Right kidney (tissue), 9 donors: ENCODE results near the gene NPAS2.
A peak's percentile ranks its signal among the peaks of the same experiment; 100 is the strongest.

Experiments
- DNase-seq: peaks from one replicate; pipeline ENCODE4 v3.0.0-alpha.2; 2016
- long read RNA-seq, 8 donors: transcript quantifications; one replicate each; lab custom pipeline, GENCODE V29; 2026

The NPAS2 gene, protein sequence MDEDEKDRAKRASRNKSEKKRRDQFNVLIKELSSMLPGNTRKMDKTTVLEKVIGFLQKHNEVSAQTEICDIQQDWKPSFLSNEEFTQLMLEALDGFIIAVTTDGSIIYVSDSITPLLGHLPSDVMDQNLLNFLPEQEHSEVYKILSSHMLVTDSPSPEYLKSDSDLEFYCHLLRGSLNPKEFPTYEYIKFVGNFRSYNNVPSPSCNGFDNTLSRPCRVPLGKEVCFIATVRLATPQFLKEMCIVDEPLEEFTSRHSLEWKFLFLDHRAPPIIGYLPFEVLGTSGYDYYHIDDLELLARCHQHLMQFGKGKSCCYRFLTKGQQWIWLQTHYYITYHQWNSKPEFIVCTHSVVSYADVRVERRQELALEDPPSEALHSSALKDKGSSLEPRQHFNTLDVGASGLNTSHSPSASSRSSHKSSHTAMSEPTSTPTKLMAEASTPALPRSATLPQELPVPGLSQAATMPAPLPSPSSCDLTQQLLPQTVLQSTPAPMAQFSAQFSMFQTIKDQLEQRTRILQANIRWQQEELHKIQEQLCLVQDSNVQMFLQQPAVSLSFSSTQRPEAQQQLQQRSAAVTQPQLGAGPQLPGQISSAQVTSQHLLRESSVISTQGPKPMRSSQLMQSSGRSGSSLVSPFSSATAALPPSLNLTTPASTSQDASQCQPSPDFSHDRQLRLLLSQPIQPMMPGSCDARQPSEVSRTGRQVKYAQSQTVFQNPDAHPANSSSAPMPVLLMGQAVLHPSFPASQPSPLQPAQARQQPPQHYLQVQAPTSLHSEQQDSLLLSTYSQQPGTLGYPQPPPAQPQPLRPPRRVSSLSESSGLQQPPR
- long read RNA-seq, donor 1: 0 reads
- long read RNA-seq, donor 2: 0 reads
- long read RNA-seq, donor 3: 0 reads
- long read RNA-seq, donor 4, partial matches to known transcripts: 0 of 1 reads
- long read RNA-seq, donor 4, other reads (novel, unspliced or antisense): 0 of 1 reads
- long read RNA-seq, donor 5, partial matches to known transcripts: 0 of 1 reads
- long read RNA-seq, donor 5, other reads (novel, unspliced or antisense): 0 of 1 reads
- long read RNA-seq, donor 6: 0 reads
- long read RNA-seq, donor 7, partial matches to known transcripts: 0 of 1 reads
- long read RNA-seq, donor 7, other reads (novel, unspliced or antisense): 0 of 1 reads
- long read RNA-seq, donor 8: 0 reads

DNA sequence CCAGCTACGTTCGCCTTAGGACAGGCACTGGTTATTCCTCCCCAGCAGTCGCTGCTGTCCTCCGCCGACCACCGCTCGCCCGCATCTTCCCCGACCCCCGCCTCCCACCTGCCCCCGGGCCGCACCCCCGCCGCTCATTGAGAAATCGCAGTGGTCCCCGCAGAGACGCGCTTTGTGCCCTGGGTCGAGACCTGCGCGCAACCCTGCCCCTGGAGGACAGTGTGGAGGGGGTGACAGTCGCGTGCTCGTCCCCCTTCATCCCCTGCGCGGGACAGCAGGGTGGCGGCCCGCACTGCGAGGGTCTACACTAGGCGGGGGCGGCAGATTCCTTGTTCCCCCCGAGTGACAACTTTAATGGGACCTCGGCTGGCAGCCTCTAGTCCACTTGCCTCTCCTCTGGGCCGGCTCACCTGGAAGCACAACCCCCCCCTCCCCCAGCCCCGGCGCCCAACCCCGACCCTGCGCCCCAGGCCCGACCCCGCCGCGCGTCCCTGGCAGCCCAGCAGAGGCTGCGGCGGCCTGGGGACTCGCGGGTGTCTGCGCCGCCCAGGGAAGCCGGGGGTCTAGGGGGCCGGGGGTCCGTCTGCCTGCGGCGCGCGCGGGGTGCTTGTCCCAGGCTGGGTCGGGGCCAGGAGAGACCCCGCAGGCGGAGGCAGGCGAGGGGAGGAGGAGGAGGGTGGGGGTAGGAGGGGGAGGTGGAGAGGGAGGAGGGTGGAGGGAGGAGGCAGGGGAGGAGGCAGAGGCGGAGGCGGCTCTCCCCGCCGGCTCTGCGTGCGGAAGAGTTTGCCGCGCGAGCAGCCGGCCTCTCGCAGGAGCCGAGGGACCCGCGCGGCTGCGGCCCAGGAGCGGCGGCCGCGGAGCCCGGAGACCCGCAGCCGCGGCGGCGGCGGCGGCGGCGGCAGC, at the start of gene NPAS2:
Gene NPAS2 (plus strand): TSS at position 770 of the 903 bp plus-strand sequence. CDS start 84,616 bp downstream, outside the sequence.
- peak; percentile 43 for DNase-seq

DNA sequence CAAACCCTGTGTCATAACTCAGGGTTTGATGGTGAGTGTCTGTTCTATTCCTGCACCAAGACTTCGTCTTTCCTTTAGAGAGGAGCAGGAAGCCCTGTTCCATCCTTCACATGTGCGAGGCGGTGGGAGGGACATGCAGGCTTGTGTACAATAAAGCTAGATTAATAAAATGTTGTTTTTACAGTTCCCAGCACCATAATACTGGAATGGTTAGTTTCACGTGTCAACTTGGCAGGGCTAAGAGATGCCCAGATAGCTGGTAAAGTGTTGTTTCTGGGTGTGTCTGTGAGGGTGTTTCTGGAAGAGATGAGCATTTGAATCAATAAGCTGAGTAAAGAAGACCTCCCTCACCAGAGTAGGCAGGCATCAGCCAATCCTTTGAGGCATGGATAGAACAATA, 48.8 kb upstream of the NPAS2 start:
- DNase-seq: no peak

DNA sequence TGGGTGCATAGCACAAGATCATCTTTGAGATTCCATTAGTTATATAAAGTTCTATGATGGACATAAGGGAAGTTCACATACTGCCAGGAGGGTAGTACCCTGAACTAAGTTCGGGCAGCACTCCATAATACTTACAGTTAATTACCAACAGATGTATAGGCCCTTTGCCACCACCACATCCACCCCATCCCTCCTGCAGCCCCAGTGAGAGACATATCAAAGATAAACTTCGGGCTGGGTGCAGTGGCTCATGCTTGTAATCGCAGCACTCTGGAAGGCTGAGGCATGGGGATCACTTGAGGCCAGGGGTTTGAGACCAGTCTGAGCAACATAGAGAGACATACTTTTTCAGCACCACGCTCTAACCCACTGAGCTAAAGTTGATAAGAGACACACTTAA, 46.4 kb upstream of the NPAS2 start:
- no peak for DNase-seq

DNA sequence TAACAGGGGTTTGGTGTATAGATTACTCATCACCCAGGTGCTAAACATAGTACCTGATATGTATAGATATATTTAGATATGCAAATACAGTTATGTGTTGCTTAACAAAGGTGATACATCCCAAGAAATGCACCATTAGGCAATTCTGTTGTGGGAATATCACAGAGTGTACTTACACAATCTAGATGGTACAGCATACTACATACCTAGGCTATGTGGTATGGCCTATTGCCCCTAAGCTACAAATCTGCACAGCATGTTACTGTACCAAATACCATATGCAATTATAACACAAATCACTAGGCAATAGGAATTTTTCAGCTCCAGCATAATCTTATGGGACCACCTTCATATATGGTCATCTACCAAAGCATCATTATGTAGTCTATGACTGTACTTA, 43.5 kb upstream of the NPAS2 start:
- no peak for DNase-seq

DNA sequence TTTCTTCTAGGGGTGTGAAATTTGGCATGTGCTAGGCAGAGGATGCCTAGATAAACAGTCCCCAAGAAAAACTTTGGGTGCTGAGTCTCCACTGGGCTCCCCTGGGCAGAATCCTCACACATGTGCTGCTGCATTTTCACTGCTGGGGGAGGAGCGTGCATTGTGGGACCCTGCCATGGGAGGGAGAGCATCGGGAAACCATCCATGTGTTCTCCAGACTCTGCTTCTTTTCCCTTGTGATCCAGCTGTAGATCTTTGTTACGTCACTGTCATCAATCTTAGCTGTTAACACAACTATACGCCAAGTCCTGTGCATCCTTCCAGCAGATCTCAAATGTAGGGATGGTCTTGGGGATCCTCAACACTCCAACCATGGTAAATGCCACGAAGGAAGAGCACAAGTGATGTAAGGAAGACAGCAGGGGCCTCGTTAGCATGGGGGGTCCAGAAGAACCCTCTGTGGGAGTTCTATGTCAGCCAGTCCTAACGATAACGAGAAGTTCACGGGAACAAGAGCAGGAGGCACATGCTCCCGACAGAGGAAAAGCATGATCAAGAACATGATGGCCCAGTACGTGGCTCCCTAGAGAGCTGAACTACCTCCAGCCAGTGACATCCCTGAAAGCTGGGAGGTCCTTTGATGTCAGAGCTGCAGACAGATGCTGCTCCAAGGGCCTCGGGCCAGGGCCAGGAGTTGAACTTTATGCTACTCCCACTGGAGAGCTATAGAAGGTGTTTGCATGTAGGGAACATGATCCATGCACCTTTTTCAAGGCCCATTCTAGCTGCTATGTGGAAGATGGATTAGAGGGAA, 41.1 kb upstream of the NPAS2 start:
- no peak for DNase-seq

DNA sequence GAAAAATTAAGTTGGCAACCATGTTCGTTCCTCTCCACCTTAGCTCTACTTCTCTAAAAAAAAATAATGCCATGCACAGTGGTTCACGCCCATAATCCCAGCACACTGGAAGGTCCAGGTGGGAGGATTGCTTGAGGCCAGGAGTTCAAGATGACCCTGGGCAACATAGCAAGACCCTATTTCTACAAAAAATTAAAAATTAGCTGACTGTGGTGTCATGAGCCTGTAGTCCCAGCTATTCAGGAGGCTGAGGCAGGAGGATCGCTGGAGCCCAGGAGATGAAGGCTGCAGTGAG, 40.1 kb upstream of the NPAS2 start:
- DNase-seq: no peak

DNA sequence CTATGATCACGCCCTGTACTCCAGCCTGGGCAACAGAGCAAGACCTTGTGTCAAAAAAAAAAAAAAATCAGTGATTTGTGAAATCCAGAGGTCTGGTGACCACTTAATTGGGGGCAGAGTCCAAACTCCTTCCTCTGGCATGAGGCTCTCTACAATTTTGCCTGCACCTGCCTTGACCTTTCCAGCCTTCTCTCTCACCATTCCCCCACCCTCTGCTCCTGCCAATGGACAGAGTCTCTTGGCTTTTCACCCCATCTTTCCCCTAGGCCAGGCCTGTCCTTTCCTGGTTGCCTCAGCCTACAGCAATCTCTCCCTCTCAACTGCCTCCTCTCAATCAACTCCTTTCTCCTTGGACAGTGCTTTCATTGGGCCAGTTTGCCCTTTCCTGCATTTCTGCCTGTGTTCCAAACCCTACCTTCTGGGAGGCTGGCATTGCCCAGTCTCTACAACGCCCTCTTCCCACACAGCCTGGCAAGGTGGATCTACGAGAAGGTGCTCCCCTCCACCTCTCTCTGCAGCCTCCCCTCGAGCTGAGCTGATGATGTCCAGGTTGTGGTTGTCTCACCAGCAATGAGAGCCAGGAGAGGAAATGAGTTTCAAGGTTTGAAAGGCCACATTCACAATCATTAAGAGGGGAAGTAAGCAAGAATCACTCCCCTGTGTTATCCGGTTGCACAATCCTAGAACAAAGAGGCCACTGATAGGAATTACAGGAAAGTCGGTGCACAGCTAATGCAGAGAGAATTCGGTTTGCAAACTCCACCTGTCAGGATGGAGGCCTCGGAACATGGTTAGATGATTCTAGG, 39.5 kb upstream of the NPAS2 start:
- no peak for DNase-seq

DNA sequence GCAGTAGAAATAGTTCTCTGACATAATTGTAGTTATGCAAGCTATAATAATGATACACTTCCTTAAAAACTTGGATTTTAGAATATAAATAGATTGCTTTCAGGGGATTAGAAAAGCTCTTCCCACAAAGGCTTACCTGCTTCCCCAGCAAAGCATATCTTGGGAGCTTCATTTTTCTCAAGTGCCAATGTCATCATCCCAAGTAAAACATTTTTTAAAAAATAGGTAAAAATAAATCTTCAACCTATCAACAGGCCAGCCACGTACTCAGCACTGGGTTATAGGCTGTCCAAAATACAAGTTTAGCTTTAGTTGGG, 39.0 kb upstream of the NPAS2 start:
- no peak for DNase-seq

DNA sequence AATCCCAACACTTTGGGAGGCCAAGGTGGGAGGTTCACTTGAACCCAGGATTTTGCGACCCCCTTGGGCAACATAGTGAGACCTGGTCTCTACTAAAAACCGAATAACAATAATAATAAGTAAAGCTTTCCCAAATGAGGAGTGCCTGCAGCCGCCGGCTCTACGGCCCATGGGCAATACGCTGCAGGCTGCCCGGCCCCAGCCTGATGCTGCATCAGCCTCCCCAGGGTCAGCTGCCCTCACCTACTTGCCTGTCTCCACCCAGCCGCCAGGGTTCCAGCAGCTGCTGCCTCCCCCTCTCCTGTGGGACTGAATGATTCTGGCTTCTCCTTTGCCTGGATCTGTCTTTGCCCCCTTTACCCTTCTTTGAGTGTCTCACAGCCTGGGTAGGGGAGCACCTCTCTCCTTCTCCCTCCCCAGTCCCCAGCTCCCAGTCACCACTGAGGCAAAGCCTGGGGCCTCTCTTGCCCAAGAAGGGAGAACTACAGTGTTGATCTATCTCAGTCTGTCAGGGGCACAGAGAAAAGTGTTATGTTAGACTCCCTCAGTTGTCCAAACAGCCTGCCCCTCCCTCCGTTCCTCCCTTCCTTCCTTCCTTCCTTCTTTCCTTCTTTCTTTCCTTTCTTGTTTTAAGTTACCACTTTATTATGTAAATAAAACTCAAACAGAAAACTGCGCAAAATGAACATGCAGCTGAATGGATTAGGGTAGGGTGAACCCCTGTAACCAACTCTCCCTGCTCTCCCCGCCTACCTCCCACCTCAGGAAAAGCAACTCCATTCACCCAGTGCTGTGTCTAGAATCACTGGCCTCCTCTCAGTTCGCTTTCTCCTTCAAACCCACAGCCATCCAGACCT, 38.2 kb upstream of the NPAS2 start:
- no peak for DNase-seq

DNA sequence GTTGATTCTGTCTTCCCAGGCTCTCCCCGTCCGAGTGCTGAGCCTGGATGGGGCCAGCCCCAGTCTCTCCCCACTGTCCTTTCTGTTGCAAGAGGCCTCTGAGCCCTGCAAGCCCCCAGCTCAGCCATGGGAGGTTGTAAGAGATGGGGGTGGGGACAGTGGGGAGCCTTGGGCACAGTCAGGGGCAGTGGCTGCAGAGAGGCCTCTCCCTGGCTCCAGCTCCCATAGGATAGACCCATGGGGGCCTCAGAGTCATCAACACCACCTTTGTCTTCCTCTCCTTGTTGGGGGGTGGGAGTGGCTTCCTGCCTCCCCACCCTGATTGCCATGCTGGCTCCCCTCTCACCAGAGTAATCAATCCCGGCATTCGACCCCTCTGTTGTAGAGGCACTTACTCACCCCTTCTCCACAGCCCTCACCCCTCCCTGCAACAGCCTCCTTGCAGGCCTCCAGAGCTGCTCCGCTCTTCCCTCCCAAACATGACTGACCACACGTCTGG, 37.5 kb upstream of the NPAS2 start:
- DNase-seq: no peak

DNA sequence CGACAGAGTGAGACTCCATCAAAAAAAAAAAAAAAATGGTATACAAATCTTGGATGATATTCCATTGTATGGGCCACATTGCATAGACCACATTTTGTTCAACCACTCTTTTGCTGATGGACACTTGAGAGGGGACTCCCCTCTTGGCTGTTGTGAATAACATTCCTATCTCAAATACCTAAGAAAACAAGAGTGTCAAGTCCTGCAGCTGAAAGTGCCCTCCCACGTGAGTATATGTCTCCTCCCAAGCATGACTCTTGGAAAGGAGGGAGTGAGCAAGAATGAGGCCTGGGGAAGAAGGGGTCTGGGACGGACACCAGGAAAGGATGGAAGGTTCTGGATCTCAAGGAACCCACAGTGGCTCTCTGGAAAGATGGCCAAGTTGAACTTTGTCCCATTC, 36.0 kb upstream of the NPAS2 start:
- no peak for DNase-seq

DNA sequence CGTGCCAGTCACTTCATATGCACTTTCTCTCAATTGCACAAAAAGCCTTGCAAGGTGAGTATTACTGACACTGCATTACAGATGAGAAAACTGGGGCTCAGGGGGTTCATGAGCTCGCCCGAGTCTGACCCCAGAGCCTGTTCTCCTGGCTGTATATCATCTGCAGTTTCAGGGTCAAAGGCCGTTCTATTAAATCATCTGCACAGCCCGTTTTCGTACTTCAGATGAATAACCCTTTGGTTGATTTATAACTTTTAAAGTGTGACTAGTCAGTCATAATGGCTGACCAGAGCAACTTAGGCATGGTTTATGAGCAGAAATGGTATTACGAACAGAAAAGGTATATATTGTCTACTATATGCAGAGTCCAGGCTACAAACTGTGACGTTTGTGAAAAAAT, 35.3 kb upstream of the NPAS2 start:
- DNase-seq: no peak

DNA sequence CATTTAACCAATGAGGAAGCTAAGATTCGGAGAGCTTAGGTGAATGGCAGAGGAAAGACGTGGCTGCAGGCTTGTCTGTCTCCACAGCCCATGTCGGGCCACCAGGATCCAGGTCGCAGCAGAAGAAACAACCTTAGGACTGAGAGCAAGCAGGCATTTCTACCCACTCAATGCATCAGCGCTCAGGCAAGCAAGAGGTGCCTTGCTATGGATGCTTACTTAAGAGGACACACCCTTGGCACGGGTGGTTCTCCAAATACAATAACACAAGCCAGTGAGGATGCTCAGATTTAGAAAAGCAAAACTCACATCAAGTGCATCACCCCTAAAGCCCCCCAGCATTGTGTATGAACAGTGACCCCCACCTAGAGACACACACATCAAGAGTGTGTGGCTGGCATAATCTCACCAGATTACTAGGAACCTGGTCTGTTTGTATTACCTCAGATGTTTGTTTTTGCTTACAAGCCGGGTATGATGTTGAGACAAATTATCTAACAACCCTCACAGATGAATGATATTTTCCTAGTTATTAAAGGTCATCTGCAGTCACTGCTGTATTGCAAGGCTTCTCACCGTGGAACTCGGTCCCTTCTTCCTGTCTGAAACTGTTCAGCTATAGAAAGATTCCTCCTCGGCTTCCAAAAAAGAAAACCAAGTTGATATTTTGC, 34.2 kb upstream of the NPAS2 start:
- DNase-seq: no peak

DNA sequence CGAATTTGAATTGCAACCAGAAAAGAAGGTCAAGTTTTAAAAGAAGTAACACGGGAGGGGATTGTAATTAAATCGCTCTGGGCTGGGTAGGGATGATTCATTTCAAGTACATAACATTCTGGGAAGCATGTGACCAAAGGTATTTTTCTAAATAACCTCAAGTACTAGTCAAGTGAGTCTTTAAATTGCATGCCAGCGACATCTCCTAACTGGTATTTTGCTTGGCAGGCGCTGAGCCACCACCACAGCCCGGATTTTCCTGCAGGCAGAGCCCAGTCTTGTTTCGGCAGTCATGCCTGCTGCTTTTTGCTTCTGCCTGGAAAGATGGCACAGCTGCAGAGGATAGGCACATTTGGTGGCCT, 33.7 kb upstream of the NPAS2 start:
- DNase-seq: no peak

DNA sequence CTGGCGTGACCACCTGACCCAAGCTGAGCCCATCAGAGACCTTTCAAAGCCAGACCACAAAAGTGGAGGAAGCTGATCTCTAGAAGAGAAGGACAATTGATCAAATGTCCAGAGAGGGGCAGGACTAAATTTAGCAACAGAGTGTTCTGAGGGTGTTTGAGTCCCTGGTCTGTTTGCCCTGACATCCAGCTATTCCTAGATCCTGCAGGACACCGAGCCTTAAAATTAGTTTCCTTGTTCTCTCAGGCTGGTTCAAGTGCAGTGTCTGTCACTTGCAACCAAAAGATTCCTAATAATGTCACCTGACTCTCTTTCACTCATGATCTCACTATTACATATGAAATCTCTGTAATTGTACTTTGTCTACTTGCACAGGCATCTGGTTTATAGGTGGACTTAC, 33.0 kb upstream of the NPAS2 start:
- no peak for DNase-seq

DNA sequence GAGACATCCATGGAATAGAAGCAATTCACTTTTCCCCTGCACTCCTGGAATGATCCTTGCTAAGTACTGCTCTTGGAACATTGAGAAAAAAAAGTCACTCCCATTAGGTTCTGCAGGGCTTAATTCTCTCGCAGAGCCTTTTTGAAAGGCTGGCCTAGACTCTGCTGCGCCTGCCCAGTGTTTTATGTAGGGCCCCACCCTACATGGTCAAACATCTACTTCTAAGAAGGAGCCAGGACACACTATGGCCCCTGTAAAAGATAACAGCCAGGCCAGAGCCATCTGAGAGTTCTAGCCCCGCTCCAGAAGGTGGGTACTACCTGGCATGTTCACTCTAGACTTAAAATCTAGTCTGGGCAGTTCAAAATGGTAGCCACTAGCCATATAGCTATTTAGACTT, 30.6 kb upstream of the NPAS2 start:
- no peak for DNase-seq

DNA sequence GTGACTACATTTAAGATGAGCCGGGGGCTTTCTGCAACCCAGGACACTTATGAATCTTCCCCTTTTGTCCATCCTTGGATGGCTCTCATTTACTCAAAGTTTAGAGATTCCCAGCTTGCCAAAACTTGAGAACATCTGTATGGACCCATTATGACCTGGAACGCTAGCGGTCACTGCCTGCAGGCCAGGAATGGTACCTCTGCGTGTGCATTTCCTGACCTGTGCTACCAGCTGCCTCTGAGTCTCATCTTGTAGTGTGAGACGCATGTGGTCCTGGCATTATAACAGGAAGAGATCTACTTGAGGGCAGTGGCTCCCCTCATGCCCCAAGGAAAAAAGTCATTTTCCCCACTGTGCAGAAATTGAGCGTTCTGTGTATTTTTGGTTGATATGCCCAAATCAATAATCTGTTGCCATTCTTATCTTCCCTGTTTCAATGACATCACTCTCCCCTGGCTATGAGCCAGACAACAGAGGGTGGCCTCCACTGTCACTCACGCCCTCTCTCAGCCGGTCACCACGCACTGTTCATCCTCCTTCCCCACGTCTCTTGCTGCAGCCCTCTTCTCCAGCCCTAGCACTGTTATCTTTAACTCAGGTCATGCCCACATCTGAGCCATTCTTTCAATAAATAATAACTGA, 28.5 kb upstream of the NPAS2 start:
- DNase-seq: no peak

DNA sequence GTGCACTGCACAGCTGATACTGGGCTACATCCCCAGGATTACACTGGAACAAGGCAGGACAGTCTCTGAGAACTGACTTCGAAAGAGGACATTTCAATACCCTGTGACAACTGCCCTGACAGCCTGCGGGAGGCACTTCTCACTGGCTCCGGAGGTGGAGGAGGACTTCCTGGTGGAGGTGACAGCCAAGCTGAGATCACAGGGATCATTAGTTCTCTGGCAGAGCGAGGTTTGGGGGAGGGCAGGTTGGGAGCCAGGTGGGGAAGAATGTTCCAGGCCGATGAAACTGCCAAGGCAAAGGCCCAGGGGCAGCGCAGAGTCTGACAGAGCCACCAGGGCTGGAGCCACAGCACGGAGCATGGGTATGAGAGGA, 28.0 kb upstream of the NPAS2 start:
- DNase-seq: no peak
